ENCODE measurements around the gene NKIRAS2.

DNA sequence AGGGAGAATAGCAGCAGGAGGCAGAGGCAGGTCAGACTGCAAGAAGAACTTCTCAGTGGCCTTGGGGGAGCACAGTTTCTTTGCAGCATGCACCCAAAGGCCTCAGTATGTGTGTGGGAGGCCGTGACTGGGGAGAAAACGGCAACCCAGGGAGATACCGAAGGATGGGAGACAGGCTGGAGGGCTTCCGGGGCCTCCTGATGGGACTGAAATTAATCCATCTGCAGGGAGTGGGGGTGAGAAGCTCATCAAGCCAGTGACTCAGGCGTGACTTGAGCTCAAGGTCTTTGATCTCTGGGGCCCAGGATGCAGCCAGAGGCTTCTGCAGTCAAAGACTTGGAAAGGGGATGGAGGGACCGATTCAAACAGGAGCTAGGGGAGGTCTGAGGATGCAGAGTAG lies 35.6 kb downstream of the NKIRAS2 start:
- TF ChIP-seq EZH2 (IDR thresholded peaks at IDR 0.05; ENCODE audit: insufficient read depth, poor library complexity, severe bottlenecking) (no peak), EZH2phosphoT487 (IDR thresholded peaks at IDR 0.05; ENCODE audit: insufficient read depth, low read depth) (no peak)

Data from GM23248 (cell line).